Measurements from ENCODE around the gene VSIG10L. TPM values are rescaled to one million over a fixed set of nuclear protein-coding genes. Genes with fewer than 3 reads are reported as not detected.

VSIG10L gene
- total RNA-seq, 1 donor = 0.10 TPM

DNA sequence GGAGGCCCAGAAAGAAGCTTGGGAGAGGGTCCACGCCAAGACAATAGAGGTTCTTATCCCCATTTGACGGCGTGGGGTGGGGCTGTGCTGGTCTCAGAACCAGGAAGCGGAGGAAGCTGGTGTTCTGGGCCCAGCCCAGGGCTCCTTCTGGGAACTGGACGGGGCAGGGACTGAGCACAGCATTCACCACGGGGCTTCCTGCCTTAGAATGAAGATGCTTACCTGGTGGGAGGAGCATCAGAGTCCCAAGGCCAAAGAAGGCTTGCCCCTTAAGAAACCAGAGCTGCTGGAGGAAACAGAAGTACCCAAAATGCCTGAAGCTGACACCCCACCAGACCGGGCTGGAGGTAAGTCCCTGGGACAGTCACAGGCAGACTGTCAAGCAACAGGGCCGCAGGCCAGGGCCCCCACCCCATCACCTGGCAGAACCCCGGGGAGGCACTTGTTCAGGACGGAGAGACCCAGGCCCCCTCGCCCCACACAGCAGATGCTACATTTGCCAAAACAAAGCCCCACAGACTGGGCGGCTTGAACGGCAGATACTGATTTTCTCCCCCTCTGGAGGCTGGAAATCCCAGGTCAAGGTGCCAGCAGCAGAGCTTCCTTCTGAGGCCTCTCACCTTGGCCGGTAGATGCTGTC, 48.2 kb downstream of the VSIG10L start:
- no peaks in the 10 kb centered on the region for H3K9me3 ChIP-seq (ENCODE audit: low read depth, low read length)
- no peaks in the 10 kb centered on the region for H3K27me3 ChIP-seq (ENCODE audit: insufficient read depth, low read length)
- no peak overlapping the region for H3K4me3 ChIP-seq (ENCODE audit: low read length)
- no peaks in the 10 kb centered on the region for H3K4me1 ChIP-seq (ENCODE audit: insufficient read depth, low read length)

- Histone ChIP-seq H3K9me3 (ENCODE audit: low read depth, low read length) (no peaks in the 10 kb centered on the region), H3K4me1 (ENCODE audit: insufficient read depth, low read length) (no peaks in the 10 kb centered on the region), H3K27me3 (ENCODE audit: insufficient read depth, low read length) (no peaks in the 10 kb centered on the region), H3K4me3 (ENCODE audit: low read length) (no peak overlapping the region)
Measured at GRCh38 chr19:51292971-51293370, 49.0 kb downstream of the VSIG10L start.

DNA sequence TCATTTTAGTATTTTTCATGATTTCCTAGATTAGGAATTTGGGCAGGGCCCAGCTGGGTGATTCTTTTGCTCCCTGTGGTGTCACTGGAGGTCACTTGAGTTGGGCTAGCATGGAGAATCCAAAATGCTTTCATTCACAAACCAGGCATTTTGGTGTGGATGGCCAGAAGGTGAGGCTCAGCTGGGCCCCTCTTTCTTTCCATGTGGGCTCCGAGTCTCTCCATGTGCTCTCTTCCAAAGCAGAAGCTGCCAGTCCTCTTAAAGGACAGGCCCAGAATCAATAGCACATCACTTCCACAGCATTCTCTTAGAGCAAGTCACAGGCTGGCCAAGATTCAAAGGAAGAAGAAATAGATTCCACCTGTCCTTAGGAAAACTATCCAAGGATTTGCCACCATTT, 52.3 kb downstream of the VSIG10L start:
- no peak overlapping the region for H3K4me3 ChIP-seq (ENCODE audit: low read length)
- H3K4me1 ChIP-seq (ENCODE audit: insufficient read depth, low read length) = no peaks in the 10 kb centered on the region
- no peaks in the 10 kb centered on the region for H3K9me3 ChIP-seq (ENCODE audit: low read depth, low read length)
- H3K27me3 ChIP-seq (ENCODE audit: insufficient read depth, low read length) = peaks cover 2% of the 10 kb centered on the region

DNA sequence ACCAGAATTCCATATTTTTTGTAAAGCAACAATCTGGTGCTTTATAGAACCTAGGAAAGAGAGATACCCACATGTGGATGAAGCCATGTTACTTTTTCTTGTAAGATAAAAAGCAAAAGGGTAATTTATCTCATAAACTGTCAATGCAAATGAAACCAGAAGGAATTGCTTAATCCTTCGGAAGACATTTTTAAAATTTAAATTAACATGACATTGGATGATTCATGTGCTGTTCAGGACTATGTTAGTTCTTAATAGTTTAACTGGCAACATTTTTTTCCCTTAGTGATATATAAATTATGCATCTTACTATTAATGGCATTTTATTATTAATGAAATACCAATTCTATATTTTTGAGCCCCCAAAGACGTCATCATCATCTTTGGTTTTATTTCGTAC, 56.3 kb downstream of the VSIG10L start:
- H3K4me1 ChIP-seq (ENCODE audit: insufficient read depth, low read length) = no peaks in the 10 kb centered on the region
- peaks cover 4% of the 10 kb centered on the region for H3K27me3 ChIP-seq (ENCODE audit: insufficient read depth, low read length)
- no peaks in the 10 kb centered on the region for H3K9me3 ChIP-seq (ENCODE audit: low read depth, low read length)
- H3K4me3 ChIP-seq (ENCODE audit: low read length) = no peak overlapping the region

- H3K4me3 ChIP-seq (ENCODE audit: low read length) = no peak overlapping the region
- no peaks in the 10 kb centered on the region for H3K9me3 ChIP-seq (ENCODE audit: low read depth, low read length)
- peaks cover 6% of the 10 kb centered on the region for H3K27me3 ChIP-seq (ENCODE audit: insufficient read depth, low read length)
- H3K4me1 ChIP-seq (ENCODE audit: insufficient read depth, low read length) = no peaks in the 10 kb centered on the region
Measured at GRCh38 chr19:51282335-51282734, 59.6 kb downstream of the VSIG10L start.

Other genes starting within 250 kb of the VSIG10L start
- gene CTU1, start 233.7 kb downstream of the VSIG10L start, total RNA-seq = 1.9 TPM
- gene SIGLEC9, start 217.2 kb downstream of the VSIG10L start, total RNA-seq = 9.4 TPM
- gene SIGLEC7, start 199.8 kb downstream of the VSIG10L start, total RNA-seq = 6.0 TPM
- 24.5 TPM for gene CD33, start 117.1 kb downstream of the VSIG10L start, total RNA-seq
- gene SIGLECL1, start 91.1 kb downstream of the VSIG10L start, total RNA-seq = not detected
- not detected for gene IGLON5, start 30.5 kb downstream of the VSIG10L start, total RNA-seq
- gene ETFB, start 24.2 kb upstream of the VSIG10L start, total RNA-seq = 21.5 TPM
- gene CLDND2, start 26.9 kb upstream of the VSIG10L start, total RNA-seq = 0.10 TPM
- 119 TPM for gene NKG7, start 30.5 kb upstream of the VSIG10L start, total RNA-seq
- 0.21 TPM for gene LIM2, start 45.8 kb upstream of the VSIG10L start, total RNA-seq
- 0.21 TPM for gene C19orf84, start 48.5 kb upstream of the VSIG10L start, total RNA-seq
- 12.0 TPM for gene SIGLEC10, start 75.5 kb upstream of the VSIG10L start, total RNA-seq
- not detected for gene SIGLEC8, start 116.3 kb upstream of the VSIG10L start, total RNA-seq
- not detected for gene CEACAM18, start 136.4 kb upstream of the VSIG10L start, total RNA-seq
- not detected for gene SIGLEC12, start 159.7 kb upstream of the VSIG10L start, total RNA-seq
- gene SIGLEC6, start 189.5 kb upstream of the VSIG10L start, total RNA-seq = 0.84 TPM
- gene ZNF175, start 229.1 kb upstream of the VSIG10L start, total RNA-seq = 0.73 TPM

Measured in mononuclear cell (primary cell).